Neural cell (in vitro differentiated cells): Measurements from ENCODE around the gene COPS9.

ENCODE experiments used
- CTCF ChIP-seq: fragments of 450-650 bp; IDR thresholded peaks from 2 replicates; pipeline ENCODE4 v1.5.1; 2014; ENCODE audit warnings: antibody characterized with exemption, mild to moderate bottlenecking, moderate library complexity; ENCODE audit not compliant: poor library complexity, severe bottlenecking
- EP300 ChIP-seq: fragments of 450-650 bp; conservative IDR thresholded peaks from 2 replicates; pipeline ENCODE4 v1.6.1; 2014; ENCODE audit warnings: antibody characterized with exemption, mild to moderate bottlenecking, moderate library complexity; ENCODE audit not compliant: poor library complexity, severe bottlenecking
- EZH2 ChIP-seq: fragments of 200-600, 300-800 bp; shearing (Covaris generic), sonication (generic); IDR thresholded peaks from 2 replicates; pipeline ENCODE4 v1.6.1; 2014; ENCODE audit warnings: antibody characterized with exemption, low read length, borderline replicate concordance, mild to moderate bottlenecking; ENCODE audit not compliant: insufficient read depth, poor library complexity, severe bottlenecking
- MXI1 ChIP-seq: fragments of 450-650 bp; conservative IDR thresholded peaks from 2 replicates; pipeline ENCODE4 v1.6.1; 2014; ENCODE audit warnings: antibody characterized with exemption, mild to moderate bottlenecking; ENCODE audit not compliant: poor library complexity, severe bottlenecking
- POLR2AphosphoS5 ChIP-seq: IDR thresholded peaks from 2 replicates; pipeline ENCODE4 v1.6.1; 2012
- RAD21 ChIP-seq: fragments of 450-650 bp; conservative IDR thresholded peaks from 2 replicates; pipeline ENCODE4 v1.6.1; 2014; ENCODE audit warnings: antibody characterized with exemption, mild to moderate bottlenecking, moderate library complexity
- SMC3 ChIP-seq: fragments of 450-650 bp; conservative IDR thresholded peaks from 2 replicates; pipeline ENCODE4 v1.6.1; 2014; ENCODE audit warnings: antibody characterized with exemption, mild to moderate bottlenecking, moderate library complexity; ENCODE audit not compliant: poor library complexity
- TAF1 ChIP-seq: IDR thresholded peaks from 2 replicates; pipeline ENCODE4 v1.6.1; 2012; ENCODE audit warnings: low read depth
- TF ChIP-seq, protein P1 (sequence below): IDR thresholded peaks from 2 replicates; pipeline ENCODE4 v1.6.1; 2012; ENCODE audit warnings: borderline replicate concordance

GRCh38 chr2:240163844-240164574 is 27.9 kb upstream of the COPS9 start:
- TF ChIP-seq EP300 (no peak), CTCF (no peak), EZH2 (no peak), POLR2AphosphoS5 (no peak), TAF1 (no peak), SMC3 (no peak), MXI1 (no peak), RAD21 (no peak)
- TF ChIP-seq, protein P1, sequence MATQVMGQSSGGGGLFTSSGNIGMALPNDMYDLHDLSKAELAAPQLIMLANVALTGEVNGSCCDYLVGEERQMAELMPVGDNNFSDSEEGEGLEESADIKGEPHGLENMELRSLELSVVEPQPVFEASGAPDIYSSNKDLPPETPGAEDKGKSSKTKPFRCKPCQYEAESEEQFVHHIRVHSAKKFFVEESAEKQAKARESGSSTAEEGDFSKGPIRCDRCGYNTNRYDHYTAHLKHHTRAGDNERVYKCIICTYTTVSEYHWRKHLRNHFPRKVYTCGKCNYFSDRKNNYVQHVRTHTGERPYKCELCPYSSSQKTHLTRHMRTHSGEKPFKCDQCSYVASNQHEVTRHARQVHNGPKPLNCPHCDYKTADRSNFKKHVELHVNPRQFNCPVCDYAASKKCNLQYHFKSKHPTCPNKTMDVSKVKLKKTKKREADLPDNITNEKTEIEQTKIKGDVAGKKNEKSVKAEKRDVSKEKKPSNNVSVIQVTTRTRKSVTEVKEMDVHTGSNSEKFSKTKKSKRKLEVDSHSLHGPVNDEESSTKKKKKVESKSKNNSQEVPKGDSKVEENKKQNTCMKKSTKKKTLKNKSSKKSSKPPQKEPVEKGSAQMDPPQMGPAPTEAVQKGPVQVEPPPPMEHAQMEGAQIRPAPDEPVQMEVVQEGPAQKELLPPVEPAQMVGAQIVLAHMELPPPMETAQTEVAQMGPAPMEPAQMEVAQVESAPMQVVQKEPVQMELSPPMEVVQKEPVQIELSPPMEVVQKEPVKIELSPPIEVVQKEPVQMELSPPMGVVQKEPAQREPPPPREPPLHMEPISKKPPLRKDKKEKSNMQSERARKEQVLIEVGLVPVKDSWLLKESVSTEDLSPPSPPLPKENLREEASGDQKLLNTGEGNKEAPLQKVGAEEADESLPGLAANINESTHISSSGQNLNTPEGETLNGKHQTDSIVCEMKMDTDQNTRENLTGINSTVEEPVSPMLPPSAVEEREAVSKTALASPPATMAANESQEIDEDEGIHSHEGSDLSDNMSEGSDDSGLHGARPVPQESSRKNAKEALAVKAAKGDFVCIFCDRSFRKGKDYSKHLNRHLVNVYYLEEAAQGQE = no peak
